Hepatocyte (in vitro differentiated cells): ENCODE data around the gene WWTR1. TPM values are rescaled to one million over a fixed set of nuclear protein-coding genes. Genes with fewer than 3 reads are reported as not detected.
A peak's percentile ranks its signal among the peaks of the same experiment; 100 is the strongest.

Experiments
- DNase-seq: peaks from one replicate; pipeline ENCODE4 v3.0.0-alpha.2; 2016; ENCODE audit warnings: low spot score
- H2AFZ ChIP-seq: fragments of 200-600 bp; sonication (generic); 2 replicates; pipeline ENCODE4 v1.6.0; 2016; ENCODE audit warnings: antibody characterized with exemption, mild to moderate bottlenecking
- H3K27ac ChIP-seq: fragments of 200-600 bp; sonication (generic); 2 replicates; pipeline ENCODE4 v1.5.1; 2016; ENCODE audit warnings: mild to moderate bottlenecking
- H3K27me3 ChIP-seq: fragments of 200-600 bp; sonication (generic); 2 replicates; pipeline ENCODE4 v1.6.1; 2016
- H3K36me3 ChIP-seq: fragments of 200-600 bp; sonication (generic); replicated peaks from 2 replicates; pipeline ENCODE4 v1.5.1; 2016; ENCODE audit warnings: low read depth; ENCODE audit not compliant: insufficient read depth
- H3K4me1 ChIP-seq: fragments of 200-600 bp; sonication (generic); 2 replicates; pipeline ENCODE4 v1.5.1; 2016; ENCODE audit warnings: mild to moderate bottlenecking, moderate library complexity; ENCODE audit not compliant: insufficient read depth
- H3K4me2 ChIP-seq: fragments of 200-600 bp; sonication (generic); 2 replicates; pipeline ENCODE4 v1.6.0; 2016
- H3K4me3 ChIP-seq: fragments of 200-600 bp; sonication (generic); 2 replicates; pipeline ENCODE4 v1.5.1; 2016; ENCODE audit warnings: mild to moderate bottlenecking
- H3K79me2 ChIP-seq: fragments of 200-600 bp; sonication (generic); 2 replicates; pipeline ENCODE4 v1.6.0; 2017; ENCODE audit warnings: mild to moderate bottlenecking
- H3K9me2 ChIP-seq: fragments of 200-600 bp; sonication (generic); replicated peaks from 2 replicates; pipeline ENCODE4 v1.6.0; 2017; ENCODE audit warnings: mild to moderate bottlenecking; ENCODE audit not compliant: insufficient read depth
- H3K9me3 ChIP-seq: fragments of 200-600 bp; sonication (generic); 2 replicates; pipeline ENCODE4 v1.5.1; 2016; ENCODE audit warnings: low read depth, mild to moderate bottlenecking
- H4K20me1 ChIP-seq: fragments of 200-600 bp; sonication (generic); 2 replicates; pipeline ENCODE4 v1.6.0; 2016; ENCODE audit warnings: mild to moderate bottlenecking; ENCODE audit not compliant: insufficient read depth, poor library complexity, severe bottlenecking
- CTCF ChIP-seq: fragments of 200-600 bp; sonication (generic); IDR thresholded peaks from 2 replicates; pipeline ENCODE4 v1.5.1; 2016; ENCODE audit warnings: antibody characterized with exemption, mild to moderate bottlenecking; ENCODE audit not compliant: poor library complexity
- EZH2 ChIP-seq: fragments of 200-600 bp; sonication (generic); IDR thresholded peaks from 2 replicates; pipeline ENCODE4 v1.6.1; 2016; ENCODE audit warnings: antibody characterized with exemption, mild to moderate bottlenecking, borderline replicate concordance
- EZH2phosphoT487 ChIP-seq: fragments of 200-600 bp; sonication (generic); IDR thresholded peaks from one replicate; pipeline ENCODE4 v1.6.1; 2018; ENCODE audit warnings: antibody characterized with exemption, mild to moderate bottlenecking, low read depth, moderate library complexity; ENCODE audit not compliant: unreplicated experiment, severe bottlenecking
- WGBS: methylation state at CpG from one replicate; pipeline ENCODE4 v1.1.6; 2016; ENCODE audit warnings: low lambda C conversion rate; ENCODE audit errors: missing lambda C conversion rate; 5-methylcytosine and 5-hydroxymethylcytosine counted together
- polyA plus RNA-seq: library from polyadenylated mRNA; unstranded; fragments of >200 nt; fragmentation: Nextera tagmentation; extraction: Ambion mirVana; gene quantifications from 2 replicates; pipeline ENCODE4 v1.2.1, GENCODE V29; 2016
- total RNA-seq: library from RNA; depleted of rRNA; stranded (reverse); fragments of >200 nt; gene quantifications from 2 replicates; pipeline ENCODE4 v1.2.3, GENCODE V29; 2014

WWTR1 gene
- total and polyA plus RNA-seq, 2 experiments from 2014 or later, result 40.5 to 54.7 TPM

GRCh38 chr3:149678351-149678950 lies 20.6 kb upstream of the WWTR1 start:
- no peaks in the 10 kb centered on the region for H4K20me1 ChIP-seq
- no peaks in the 10 kb centered on the region for H3K79me2 ChIP-seq
- H3K36me3 ChIP-seq, result no peaks in the 10 kb centered on the region
- no peak overlapping the region for H3K4me3 ChIP-seq
- no peaks in the 10 kb centered on the region for H3K9me3 ChIP-seq
- no peaks in the 10 kb centered on the region for H3K4me1 ChIP-seq
- H3K4me2 ChIP-seq, result no peak overlapping the region
- H3K27me3 ChIP-seq, result no peaks in the 10 kb centered on the region
- no peak for DNase-seq
- no peaks in the 10 kb centered on the region for H3K9me2 ChIP-seq
- TF ChIP-seq EZH2phosphoT487, result no peak
- no peak for TF ChIP-seq CTCF
- TF ChIP-seq EZH2, result no peak
- WGBS, result 91% methylated on average over 7 of the region's 7 CpGs
- H3K27ac ChIP-seq, result no peak overlapping the region
- no peak overlapping the region for H2AFZ ChIP-seq

- WGBS, result 93% methylated on average over 1 of the region's 1 CpG
- H3K79me2 ChIP-seq, result no peaks in the 10 kb centered on the region
- H3K4me1 ChIP-seq, result peaks cover 8% of the 10 kb centered on the region
- H3K27ac ChIP-seq, result no peak overlapping the region
- H3K9me3 ChIP-seq, result no peaks in the 10 kb centered on the region
- no peak overlapping the region for H3K4me3 ChIP-seq
- no peak overlapping the region for H2AFZ ChIP-seq
- H3K4me2 ChIP-seq, result no peak overlapping the region
- H3K9me2 ChIP-seq, result no peaks in the 10 kb centered on the region
- no peak for DNase-seq
- no peaks in the 10 kb centered on the region for H3K27me3 ChIP-seq
- no peaks in the 10 kb centered on the region for H3K36me3 ChIP-seq
- TF ChIP-seq CTCF (no peak), EZH2phosphoT487 (no peak), EZH2 (no peak)
- H4K20me1 ChIP-seq, result no peaks in the 10 kb centered on the region
Measured at GRCh38 chr3:149673393-149673792, 15.6 kb upstream of the WWTR1 start.

GRCh38 chr3:149670742-149671492 lies 13.1 kb upstream of the WWTR1 start:
- H4K20me1 ChIP-seq, result no peaks in the 10 kb centered on the region
- no peaks in the 10 kb centered on the region for H3K36me3 ChIP-seq
- no peaks in the 10 kb centered on the region for H3K9me3 ChIP-seq
- H3K9me2 ChIP-seq, result no peaks in the 10 kb centered on the region
- H3K27ac ChIP-seq, result no peak overlapping the region
- H3K27me3 ChIP-seq, result no peaks in the 10 kb centered on the region
- no peaks in the 10 kb centered on the region for H3K79me2 ChIP-seq
- H3K4me1 ChIP-seq, result peaks cover 8% of the 10 kb centered on the region
- no peak overlapping the region for H3K4me3 ChIP-seq
- WGBS, result 33% methylated on average over 10 of the region's 10 CpGs
- H3K4me2 ChIP-seq, result peak overlapping the region; percentile 63
- peak overlapping the region; percentile 55 for H2AFZ ChIP-seq
- TF ChIP-seq EZH2phosphoT487 (no peak), EZH2 (no peak), CTCF (no peak)
- DNase-seq, result no peak
